ENCODE measurements around the gene PRDM8.

The PRDM8 gene

GRCh38 chr4:80192937-80193336, 4.4 kb upstream of the PRDM8 start:
- Histone ChIP-seq H3K9ac (ENCODE audit: insufficient read length) (no peak overlapping the region), H3K4me3 (no peak overlapping the region)

GRCh38 chr4:80195441-80196140, 1.7 kb upstream of the PRDM8 start:
- no peaks in the 10 kb centered on the region for H3K36me3 ChIP-seq (ENCODE audit: insufficient read depth, low read length)
- H3K9ac ChIP-seq (ENCODE audit: insufficient read length), result no peak overlapping the region
- H3K27ac ChIP-seq, result no peak overlapping the region
- no peak for TF ChIP-seq EZH2 (IDR thresholded peaks at IDR 0.05)
- TF ChIP-seq FOXP2 (optimal IDR thresholded peaks at IDR 0.05; ENCODE audit: control extremely low read depth, extremely low read length, insufficient read depth), result no peak
- no peak for TF ChIP-seq POLR2AphosphoS5 (IDR thresholded peaks at IDR 0.05; ENCODE audit: borderline replicate concordance, low read depth, low read length)
- no peak for DNase-seq (ENCODE audit: low read depth, low spot score)
- H3K4me3 ChIP-seq, result peak overlapping the region; percentile 77
- no peaks in the 10 kb centered on the region for H3K9me3 ChIP-seq (ENCODE audit: low read depth, low read length)

More at GRCh38 chr4:80192937-80193336, 4.4 kb upstream of the PRDM8 start:
- Histone ChIP-seq H3K27ac (no peak overlapping the region), H3K36me3 (ENCODE audit: insufficient read depth, low read length) (no peaks in the 10 kb centered on the region), H3K9me3 (ENCODE audit: low read depth, low read length) (no peaks in the 10 kb centered on the region)
- no peak for TF ChIP-seq EZH2 (IDR thresholded peaks at IDR 0.05)
- no peak for TF ChIP-seq FOXP2 (optimal IDR thresholded peaks at IDR 0.05; ENCODE audit: control extremely low read depth, extremely low read length, insufficient read depth)
- TF ChIP-seq POLR2AphosphoS5 (IDR thresholded peaks at IDR 0.05; ENCODE audit: borderline replicate concordance, low read depth, low read length), result no peak
- DNase-seq (ENCODE audit: low read depth, low spot score), result no peak

- no peak overlapping the region for H3K27ac ChIP-seq
- no peak for DNase-seq (ENCODE audit: low read depth, low spot score)
- peak overlapping the region; percentile 77 for H3K4me3 ChIP-seq
These were observed 913 bp upstream of the PRDM8 start for GRCh38 chr4:80196259-80196921.

GRCh38 chr4:80197601-80198440, 518 bp downstream of the PRDM8 start:
- DNase-seq (ENCODE audit: low read depth, low spot score), result no peak
- TF ChIP-seq FOXP2 (optimal IDR thresholded peaks at IDR 0.05; ENCODE audit: control extremely low read depth, extremely low read length, insufficient read depth) (no peak), EZH2 (IDR thresholded peaks at IDR 0.05) (no peak), POLR2AphosphoS5 (IDR thresholded peaks at IDR 0.05; ENCODE audit: borderline replicate concordance, low read depth, low read length) (no peak)
- H3K36me3 ChIP-seq (ENCODE audit: insufficient read depth, low read length), result no peaks in the 10 kb centered on the region
- H3K4me3 ChIP-seq, result peak overlapping the region; percentile 77
- peak overlapping the region; percentile 41 for H3K9ac ChIP-seq (ENCODE audit: insufficient read length)
- no peak overlapping the region for H3K27ac ChIP-seq
- no peaks in the 10 kb centered on the region for H3K9me3 ChIP-seq (ENCODE audit: low read depth, low read length)

More at GRCh38 chr4:80196259-80196921, 913 bp upstream of the PRDM8 start:
- no peaks in the 10 kb centered on the region for H3K9me3 ChIP-seq (ENCODE audit: low read depth, low read length)
- no peak overlapping the region for H3K9ac ChIP-seq (ENCODE audit: insufficient read length)
- no peaks in the 10 kb centered on the region for H3K36me3 ChIP-seq (ENCODE audit: insufficient read depth, low read length)
- TF ChIP-seq POLR2AphosphoS5 (IDR thresholded peaks at IDR 0.05; ENCODE audit: borderline replicate concordance, low read depth, low read length) (no peak), FOXP2 (optimal IDR thresholded peaks at IDR 0.05; ENCODE audit: control extremely low read depth, extremely low read length, insufficient read depth) (no peak), EZH2 (IDR thresholded peaks at IDR 0.05) (no peak)

GRCh38 chr4:80198441-80198837, 1.1 kb downstream of the PRDM8 start:
- DNase-seq (ENCODE audit: low read depth, low spot score), result no peak
- peak overlapping the region; percentile 77 for H3K4me3 ChIP-seq
- no peak overlapping the region for H3K9ac ChIP-seq (ENCODE audit: insufficient read length)
- no peaks in the 10 kb centered on the region for H3K36me3 ChIP-seq (ENCODE audit: insufficient read depth, low read length)
- TF ChIP-seq FOXP2 (optimal IDR thresholded peaks at IDR 0.05; ENCODE audit: control extremely low read depth, extremely low read length, insufficient read depth) (no peak), POLR2AphosphoS5 (IDR thresholded peaks at IDR 0.05; ENCODE audit: borderline replicate concordance, low read depth, low read length) (no peak), EZH2 (IDR thresholded peaks at IDR 0.05) (no peak)
- no peak overlapping the region for H3K27ac ChIP-seq
- H3K9me3 ChIP-seq (ENCODE audit: low read depth, low read length), result no peaks in the 10 kb centered on the region

- Histone ChIP-seq H3K4me3 (peak overlapping the region; percentile 26; the same call in 1 of the 2 replicates), H3K9me3 (ENCODE audit: low read depth, low read length) (no peaks in the 10 kb centered on the region), H3K36me3 (ENCODE audit: insufficient read depth, low read length) (no peaks in the 10 kb centered on the region), H3K9ac (ENCODE audit: insufficient read length) (no peak overlapping the region), H3K27ac (no peak overlapping the region)
- no peak for TF ChIP-seq FOXP2 (optimal IDR thresholded peaks at IDR 0.05; ENCODE audit: control extremely low read depth, extremely low read length, insufficient read depth)
- TF ChIP-seq EZH2 (IDR thresholded peaks at IDR 0.05), result no peak
- DNase-seq (ENCODE audit: low read depth, low spot score), result no peak
These were observed 1.8 kb downstream of the PRDM8 start for GRCh38 chr4:80199004-80199560.

- H3K9me3 ChIP-seq (ENCODE audit: low read depth, low read length), result no peaks in the 10 kb centered on the region
- TF ChIP-seq POLR2AphosphoS5 (IDR thresholded peaks at IDR 0.05; ENCODE audit: borderline replicate concordance, low read depth, low read length) (no peak), FOXP2 (optimal IDR thresholded peaks at IDR 0.05; ENCODE audit: control extremely low read depth, extremely low read length, insufficient read depth) (no peak), EZH2 (IDR thresholded peaks at IDR 0.05) (no peak)
- no peak overlapping the region for H3K27ac ChIP-seq
- no peak overlapping the region for H3K9ac ChIP-seq (ENCODE audit: insufficient read length)
- no peak overlapping the region for H3K4me3 ChIP-seq
- no peak for DNase-seq (ENCODE audit: low read depth, low spot score)
- no peaks in the 10 kb centered on the region for H3K36me3 ChIP-seq (ENCODE audit: insufficient read depth, low read length)
These were observed 2.6 kb downstream of the PRDM8 start for GRCh38 chr4:80199947-80200346.
